IPS DF 6.9 (cell line): ENCODE data around the gene DUSP28.

Experiments used
- DNase-seq: peaks from one replicate; pipeline ENCODE4 v3.0.0-alpha.2; 2013; ENCODE audit warnings: low read depth, low spot score
- H3K27ac ChIP-seq: one replicate; pipeline ENCODE4 v1.5.1; 2013; ENCODE audit warnings: low read length, control low read depth
- H3K27me3 ChIP-seq: 2 replicates; pipeline ENCODE4 v1.6.1; 2013; ENCODE audit warnings: mild to moderate bottlenecking, low read length; ENCODE audit not compliant: control insufficient read depth, insufficient read depth
- H3K36me3 ChIP-seq: 2 replicates; pipeline ENCODE4 v1.6.1; 2013; ENCODE audit warnings: low read length; ENCODE audit not compliant: control insufficient read depth, insufficient read depth
- H3K4me1 ChIP-seq: 2 replicates; pipeline ENCODE4 v1.6.1; 2013; ENCODE audit warnings: low read length; ENCODE audit not compliant: control insufficient read depth, insufficient read depth
- H3K4me3 ChIP-seq: 2 replicates; pipeline ENCODE4 v1.5.1; 2013; ENCODE audit warnings: mild to moderate bottlenecking, low read length
- H3K9me3 ChIP-seq: 2 replicates; pipeline ENCODE4 v1.6.1; 2013; ENCODE audit warnings: low read length, inconsistent platforms; ENCODE audit not compliant: control insufficient read depth, insufficient read depth
- WGBS: extraction: QIAGEN DNeasy Blood & Tissue Kit; methylation state at CpG from one replicate; pipeline ENCODE4 v1.1.7; 2013; ENCODE audit warnings: mixed read lengths, missing lambda C conversion rate; ENCODE audit not compliant: insufficient read length, insufficient coverage; 5-methylcytosine and 5-hydroxymethylcytosine counted together

Gene DUSP28

DNA sequence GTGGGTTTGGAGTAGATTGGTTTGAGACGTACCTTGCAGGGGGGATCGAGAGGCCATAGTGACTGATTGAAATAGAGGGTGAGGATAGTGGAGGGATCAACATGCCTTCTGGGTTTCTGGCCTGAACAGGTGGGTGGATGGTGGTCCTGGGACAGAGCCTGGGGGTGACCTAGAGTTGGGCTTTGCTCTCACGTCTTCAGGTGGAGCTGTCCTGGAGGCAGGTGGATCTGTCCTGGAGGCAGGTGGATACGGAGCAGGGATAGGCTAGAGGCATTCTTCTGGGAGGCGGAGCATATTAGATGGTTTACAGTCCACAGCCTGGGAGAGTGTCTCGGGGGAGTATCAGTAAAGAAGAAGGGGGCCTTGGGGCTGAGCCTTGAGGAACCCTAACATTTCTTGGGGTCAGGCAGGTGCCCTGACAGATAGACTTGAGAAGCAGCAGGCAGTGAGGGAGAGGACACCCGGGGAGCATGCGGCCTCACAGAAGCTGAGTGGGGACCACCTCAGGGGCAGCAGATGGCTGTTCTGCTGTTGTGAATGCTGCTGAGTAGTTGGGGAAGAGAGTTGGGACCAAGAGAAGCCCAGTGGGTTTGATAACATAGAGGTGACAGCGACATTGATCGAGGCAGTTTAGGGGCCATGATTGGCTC is 28.0 kb downstream of the DUSP28 start:
- Histone ChIP-seq H3K27me3 (no peaks in the 10 kb centered on the region), H3K27ac (no peak overlapping the region), H3K9me3 (no peaks in the 10 kb centered on the region), H3K36me3 (peaks cover 7% of the 10 kb centered on the region), H3K4me3 (no peak overlapping the region; the same call in 1 of the 2 replicates), H3K4me1 (peaks cover 8% of the 10 kb centered on the region)
- no CpG with 5 or more reads among the region's 10 CpGs for WGBS
- no peak for DNase-seq

DNA sequence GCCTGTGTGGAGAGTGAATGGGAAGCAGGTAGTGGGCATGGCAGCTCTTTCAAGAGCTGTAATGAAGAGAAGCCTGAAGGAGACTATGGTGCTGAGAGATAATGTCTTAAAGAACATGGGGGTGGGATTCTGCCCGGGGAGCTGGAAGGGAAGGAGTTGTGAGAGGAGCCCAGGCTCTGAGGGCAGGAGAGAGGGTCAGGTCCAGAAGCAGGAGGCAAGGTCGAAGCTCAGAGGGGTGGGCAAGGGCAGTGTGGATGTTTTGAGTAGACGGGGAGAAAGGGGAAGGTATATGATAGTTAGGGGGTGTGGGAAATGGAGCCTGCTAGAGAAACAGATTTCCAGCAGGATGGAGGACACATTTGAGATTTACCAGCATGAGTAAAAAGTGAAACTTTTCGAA is 28.5 kb downstream of the DUSP28 start:
- H3K9me3 ChIP-seq = no peaks in the 10 kb centered on the region
- WGBS = 100% methylated on average over 1 of the region's 4 CpGs
- no peak overlapping the region for H3K4me3 ChIP-seq
- no peaks in the 10 kb centered on the region for H3K27me3 ChIP-seq
- no peak overlapping the region for H3K27ac ChIP-seq
- H3K36me3 ChIP-seq = peaks cover 11% of the 10 kb centered on the region
- peaks cover 8% of the 10 kb centered on the region for H3K4me1 ChIP-seq
- DNase-seq = no peak

DNA sequence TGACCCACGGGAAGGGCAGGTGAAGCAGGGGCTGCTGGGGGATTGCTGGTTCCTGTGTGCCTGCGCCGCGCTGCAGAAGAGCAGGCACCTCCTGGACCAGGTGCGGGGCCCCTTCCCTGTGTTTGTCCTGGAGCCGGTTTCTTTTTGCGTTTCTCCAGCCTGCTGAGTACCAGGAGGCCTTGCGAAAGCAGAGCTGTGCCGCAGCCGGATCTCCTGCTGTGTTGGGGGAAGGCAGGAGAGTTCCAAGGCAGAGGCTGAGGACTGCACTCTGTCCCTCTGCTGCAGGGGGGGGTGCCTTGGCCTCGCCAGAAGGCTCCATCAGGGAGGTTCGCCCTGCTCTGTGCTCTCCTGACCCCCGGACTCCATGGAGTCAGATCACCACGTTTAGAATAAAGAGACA is 29.2 kb downstream of the DUSP28 start:
- Histone ChIP-seq H3K4me3 (no peak overlapping the region), H3K36me3 (peaks cover 12% of the 10 kb centered on the region), H3K9me3 (no peaks in the 10 kb centered on the region), H3K27me3 (no peaks in the 10 kb centered on the region), H3K27ac (no peak overlapping the region), H3K4me1 (peaks cover 8% of the 10 kb centered on the region)
- DNase-seq = no peak
- no CpG with 5 or more reads among the region's 14 CpGs for WGBS

DNA sequence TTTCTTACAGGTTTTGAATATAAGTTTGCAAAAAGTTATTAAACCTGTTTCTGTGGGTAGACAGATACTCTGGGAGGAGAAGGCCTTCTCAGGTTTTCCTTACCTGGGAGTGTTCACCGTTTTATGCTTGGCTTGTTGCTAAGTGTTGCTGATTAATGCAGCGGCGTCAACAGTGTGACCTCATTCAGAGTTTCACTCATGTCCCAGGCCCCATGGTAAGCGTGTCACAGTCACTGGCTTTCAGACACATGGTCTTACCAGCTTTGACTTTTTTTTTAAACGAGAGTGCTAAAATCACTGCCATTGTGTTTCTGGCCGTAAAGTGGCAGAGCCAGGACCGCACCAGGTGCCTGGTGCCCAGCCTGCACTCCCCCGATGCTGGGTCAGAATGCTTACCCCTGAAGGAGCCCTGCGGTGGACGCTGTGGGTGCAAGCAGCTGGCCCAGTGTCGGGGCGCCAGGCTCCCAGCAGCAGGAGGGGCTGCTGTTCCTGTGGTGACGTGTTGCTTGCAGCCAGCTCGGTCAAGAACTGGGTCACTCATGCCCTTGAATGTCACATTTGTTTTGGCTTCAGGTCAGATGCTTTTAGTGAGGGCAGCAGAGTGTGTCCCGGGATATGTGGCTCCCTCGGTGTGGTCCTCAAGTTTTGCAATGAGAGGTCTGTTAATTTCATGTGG is 29.8 kb downstream of the DUSP28 start:
- H3K9me3 ChIP-seq = no peaks in the 10 kb centered on the region
- no CpG with 5 or more reads among the region's 16 CpGs for WGBS
- no peaks in the 10 kb centered on the region for H3K27me3 ChIP-seq
- peaks cover 12% of the 10 kb centered on the region for H3K36me3 ChIP-seq
- DNase-seq = no peak
- H3K27ac ChIP-seq = no peak overlapping the region
- H3K4me3 ChIP-seq = no peak overlapping the region
- H3K4me1 ChIP-seq = peaks cover 7% of the 10 kb centered on the region

DNA sequence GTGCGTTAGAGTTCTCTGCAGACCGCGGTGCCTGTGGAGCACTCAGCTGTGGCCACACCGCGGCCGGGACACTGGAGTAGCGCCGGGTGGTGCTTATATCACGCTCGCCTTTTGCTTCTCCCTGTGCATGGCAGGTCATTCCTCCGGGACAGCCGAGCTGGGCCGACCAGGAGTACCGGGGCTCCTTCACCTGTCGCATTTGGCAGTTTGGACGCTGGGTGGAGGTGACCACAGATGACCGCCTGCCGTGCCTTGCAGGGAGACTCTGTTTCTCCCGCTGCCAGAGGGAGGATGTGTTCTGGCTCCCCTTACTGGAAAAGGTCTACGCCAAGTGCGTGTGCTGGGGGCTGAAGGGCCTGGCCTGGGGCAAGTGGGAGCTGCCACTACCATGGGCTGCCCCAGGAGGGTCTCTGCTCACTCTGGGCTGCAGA is 30.5 kb downstream of the DUSP28 start:
- Histone ChIP-seq H3K4me3 (no peak overlapping the region), H3K36me3 (peaks cover 12% of the 10 kb centered on the region), H3K9me3 (no peaks in the 10 kb centered on the region), H3K27ac (no peak overlapping the region), H3K27me3 (no peaks in the 10 kb centered on the region), H3K4me1 (peaks cover 3% of the 10 kb centered on the region; the same call in 1 of the 2 replicates)
- DNase-seq = no peak
- no CpG with 5 or more reads among the region's 21 CpGs for WGBS

DNA sequence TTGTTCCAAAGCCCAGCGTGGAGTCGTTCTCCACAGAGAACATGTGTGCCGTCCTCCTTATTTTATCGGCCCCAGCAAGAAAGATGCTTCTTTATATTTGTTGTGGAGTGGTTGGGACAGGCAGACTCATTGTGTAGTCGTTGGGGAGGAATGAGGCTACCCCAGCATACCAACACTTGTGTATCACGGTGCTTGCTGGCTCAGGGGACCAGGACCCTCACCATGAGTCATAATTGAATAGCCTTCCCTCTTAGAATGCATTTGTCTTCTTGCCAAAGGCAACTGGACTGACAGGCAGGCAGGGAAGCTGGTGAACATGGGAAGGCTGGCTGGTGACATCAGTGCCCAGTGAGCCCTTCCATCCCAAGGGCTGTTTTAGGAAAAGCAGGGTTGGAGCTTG is 31.1 kb downstream of the DUSP28 start:
- Histone ChIP-seq H3K9me3 (no peaks in the 10 kb centered on the region), H3K36me3 (peaks cover 16% of the 10 kb centered on the region), H3K27me3 (no peaks in the 10 kb centered on the region), H3K4me3 (no peak overlapping the region), H3K4me1 (peaks cover 3% of the 10 kb centered on the region; the same call in 1 of the 2 replicates), H3K27ac (no peak overlapping the region)
- WGBS = no CpG with 5 or more reads among the region's 6 CpGs
- DNase-seq = no peak

DNA sequence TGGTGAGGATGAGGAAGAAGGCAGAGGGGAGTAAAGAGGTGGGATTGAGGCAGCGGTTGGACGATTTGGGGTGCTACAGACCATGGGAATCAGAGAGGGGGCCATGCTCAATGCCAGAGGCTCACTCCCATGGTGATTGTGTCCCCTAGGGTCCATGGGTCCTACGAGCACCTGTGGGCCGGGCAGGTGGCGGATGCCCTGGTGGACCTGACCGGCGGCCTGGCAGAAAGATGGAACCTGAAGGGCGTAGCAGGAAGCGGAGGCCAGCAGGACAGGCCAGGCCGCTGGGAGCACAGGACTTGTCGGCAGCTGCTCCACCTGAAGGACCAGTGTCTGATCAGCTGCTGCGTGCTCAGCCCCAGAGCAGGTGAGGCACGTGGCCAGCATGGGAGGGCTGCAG is 31.6 kb downstream of the DUSP28 start:
- H3K27me3 ChIP-seq = no peaks in the 10 kb centered on the region
- H3K4me3 ChIP-seq = no peak overlapping the region
- no CpG with 5 or more reads among the region's 13 CpGs for WGBS
- no peak overlapping the region for H3K27ac ChIP-seq
- peaks cover 3% of the 10 kb centered on the region; the same call in 1 of the 2 replicates for H3K4me1 ChIP-seq
- DNase-seq = no peak
- peaks cover 19% of the 10 kb centered on the region for H3K36me3 ChIP-seq
- no peaks in the 10 kb centered on the region for H3K9me3 ChIP-seq

DNA sequence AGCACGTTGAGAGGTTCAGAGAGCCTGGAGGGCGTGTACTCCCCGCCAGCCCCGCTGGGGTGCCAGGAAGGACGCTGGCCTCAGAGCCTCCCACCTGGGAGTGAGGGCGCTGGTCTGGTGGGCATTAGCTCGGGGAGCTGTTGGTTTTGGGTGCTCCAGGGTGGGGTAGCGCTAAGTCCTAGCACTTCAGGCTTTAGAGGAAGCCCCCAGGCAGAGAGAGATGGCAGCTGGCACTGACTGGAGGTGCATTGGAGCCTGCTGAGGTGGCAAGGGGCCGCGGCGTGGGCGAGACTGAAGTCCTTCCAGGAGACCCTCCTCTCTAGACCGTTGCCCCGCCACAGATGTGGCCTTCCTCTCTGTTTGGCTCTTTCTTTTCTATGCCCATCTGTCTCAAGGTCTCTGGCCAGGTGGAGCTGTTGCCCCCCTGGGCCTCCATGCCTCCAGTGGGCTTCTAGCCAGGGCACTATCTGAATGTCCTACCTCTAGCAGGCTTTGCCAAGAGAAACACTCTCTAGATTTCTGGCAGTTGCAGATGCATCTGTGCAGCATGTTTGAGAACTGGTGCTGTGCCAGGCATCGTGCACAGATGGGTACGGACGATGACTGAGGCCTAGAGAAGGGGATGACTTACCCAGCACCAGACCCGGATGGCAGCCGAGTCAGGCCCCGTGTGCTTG is 33.0 kb downstream of the DUSP28 start:
- no peaks in the 10 kb centered on the region for H3K4me1 ChIP-seq
- H3K36me3 ChIP-seq = peaks cover 25% of the 10 kb centered on the region
- H3K9me3 ChIP-seq = no peaks in the 10 kb centered on the region
- no peaks in the 10 kb centered on the region for H3K27me3 ChIP-seq
- no peak for DNase-seq
- no CpG with 5 or more reads among the region's 20 CpGs for WGBS
- H3K4me3 ChIP-seq = no peak overlapping the region
- no peak overlapping the region for H3K27ac ChIP-seq

DNA sequence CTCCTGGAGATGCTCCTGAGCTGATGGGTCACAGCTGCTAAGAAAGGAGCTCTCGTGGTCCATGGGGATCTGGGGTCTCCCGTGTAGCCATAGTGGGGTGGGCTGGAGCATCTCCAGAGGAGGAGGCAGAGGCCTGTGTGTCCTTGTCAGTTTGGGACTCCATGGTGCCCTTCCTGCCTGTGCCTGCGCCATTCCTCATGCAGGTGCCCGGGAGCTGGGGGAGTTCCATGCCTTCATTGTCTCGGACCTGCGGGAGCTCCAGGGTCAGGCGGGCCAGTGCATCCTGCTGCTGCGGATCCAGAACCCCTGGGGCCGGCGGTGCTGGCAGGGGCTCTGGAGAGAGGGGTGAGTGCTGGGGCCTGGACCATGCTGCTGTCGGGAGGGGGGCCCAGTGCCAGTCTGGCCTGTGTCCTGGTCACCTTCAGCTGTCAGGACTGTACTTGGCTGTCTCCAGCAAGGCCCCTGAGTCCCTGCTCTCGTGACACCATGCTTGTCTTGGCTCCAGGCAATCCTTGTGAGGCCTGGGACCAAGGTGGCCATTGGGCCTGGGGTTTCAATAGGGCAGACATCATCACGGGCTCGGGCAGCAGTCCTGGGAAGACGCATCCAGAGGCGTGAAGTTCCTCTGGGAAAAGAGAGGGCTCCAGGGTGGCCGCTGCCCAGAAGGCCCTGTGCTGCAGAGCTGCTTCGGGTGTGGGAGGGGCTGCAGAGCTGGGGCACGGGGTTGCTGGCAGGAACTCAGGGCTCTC is 33.7 kb downstream of the DUSP28 start:
- no peak for DNase-seq
- no peaks in the 10 kb centered on the region for H3K9me3 ChIP-seq
- H3K36me3 ChIP-seq = peaks cover 30% of the 10 kb centered on the region
- H3K4me1 ChIP-seq = no peaks in the 10 kb centered on the region
- H3K27ac ChIP-seq = no peak overlapping the region
- H3K4me3 ChIP-seq = no peak overlapping the region
- WGBS = no CpG with 5 or more reads among the region's 19 CpGs
- H3K27me3 ChIP-seq = no peaks in the 10 kb centered on the region
